ENCODE measurements around the gene TNFRSF18.
"Not testable (repeated sequence)": the region's sequence is repeated elsewhere in the genome, so short reads cannot be mapped to it uniquely, and the experiment has no call there.

GRCh38 chr1:1195726-1196125, 10.7 kb downstream of the TNFRSF18 start:
- TF ChIP-seq BCLAF1, ZBTB33 (IDR thresholded peaks at IDR 0.05): not testable (repeated sequence)
